Aorta (tissue), 5 donors: ENCODE data around the gene KCNAB2. TPM values are rescaled to one million over a fixed set of nuclear protein-coding genes. Genes with fewer than 3 reads are reported as not detected.

ENCODE experiments used
- ATAC-seq: fragments of 200-7000 bp; cut with Tn5 transposase; one replicate; pipeline ENCODE4 v1.9.1; 2022; ENCODE audit warnings: moderate library complexity; ENCODE audit not compliant: low FRiP score
- DNase-seq, 2 donors: peaks; one replicate each; pipeline ENCODE4 v3.0.0-alpha.2; 2020
- H3K27ac ChIP-seq, 2 donors: one replicate each; pipeline ENCODE4 v1.5.1; 2013; ENCODE audit warnings: low read length in 2 of 2, mild to moderate bottlenecking in 2 of 2, moderate library complexity in 2 of 2, control low read depth in 1 of 2, inconsistent platforms in 1 of 2, low read depth in 1 of 2
- H3K27me3 ChIP-seq, 2 donors: one replicate each; pipeline ENCODE4 v1.6.1; 2013; ENCODE audit warnings: control low read depth in 1 of 2, low read length in 1 of 2, mild to moderate bottlenecking in 1 of 2, moderate library complexity in 1 of 2; ENCODE audit not compliant: insufficient read depth in 2 of 2, control insufficient read depth in 1 of 2
- H3K36me3 ChIP-seq, 2 donors: one replicate each; pipeline ENCODE4 v1.6.1; 2013; ENCODE audit warnings: control low read depth in 1 of 2, low read length in 1 of 2, mild to moderate bottlenecking in 1 of 2; ENCODE audit not compliant: insufficient read depth in 2 of 2, control insufficient read depth in 1 of 2
- H3K4me1 ChIP-seq, 2 donors: one replicate each; pipeline ENCODE4 v1.6.1; 2013; ENCODE audit warnings: low read length in 2 of 2, control low read depth in 1 of 2, mild to moderate bottlenecking in 1 of 2, moderate library complexity in 1 of 2; ENCODE audit not compliant: insufficient read depth in 2 of 2, control insufficient read depth in 1 of 2
- H3K4me3 ChIP-seq, 2 donors: one replicate each; pipeline ENCODE4 v1.5.1; 2013; ENCODE audit warnings: low read length in 2 of 2, control low read depth in 1 of 2, mild to moderate bottlenecking in 1 of 2
- H3K9me3 ChIP-seq: one replicate; pipeline ENCODE4 v1.6.1; 2013; ENCODE audit warnings: mild to moderate bottlenecking, low read length; ENCODE audit not compliant: control insufficient read depth
- WGBS, 2 donors: extraction: QIAGEN DNeasy Blood & Tissue Kit; methylation state at CpG; one replicate each; pipeline ENCODE4 v1.1.7; 2013; 5-methylcytosine and 5-hydroxymethylcytosine counted together
- intact Hi-C, 2 donors: fragments of 100-400 bp; cut with DNase I; formaldehyde crosslinking; loops; one replicate each; pipeline versions ENCODE4 v1.14.2 to v1.15.0; 2022
- polyA plus RNA-seq, 2 donors: library from polyadenylated mRNA; stranded (reverse); fragments of 200-250 nt; gene quantifications; one replicate each; pipeline ENCODE4 v1.2.3, GENCODE V29; 2013
- total RNA-seq, 2 donors: library from RNA; stranded (reverse); fragmentation: NEBNext Ultra II Directional; extraction: Animal tissue kit (Norgen Biotek cat#: 25700); gene quantifications; one replicate each; pipeline ENCODE4 v1.2.1, GENCODE V29; 2021
- donor health status: healthy with polysubstance abuse.
- donor health status: Bipolar disorder and iron deficiency.
- donor health status: DM: no; HTN: no; CAD: no.
- donor health status: DM: no; HTN: no; CAD: no.
- donor health status: DM: yes; HTN: yes; CAD: no.

The KCNAB2 gene
- total and polyA plus RNA-seq, 4 donors: 5.5 to 36.2 (median 11.9) TPM

DNA sequence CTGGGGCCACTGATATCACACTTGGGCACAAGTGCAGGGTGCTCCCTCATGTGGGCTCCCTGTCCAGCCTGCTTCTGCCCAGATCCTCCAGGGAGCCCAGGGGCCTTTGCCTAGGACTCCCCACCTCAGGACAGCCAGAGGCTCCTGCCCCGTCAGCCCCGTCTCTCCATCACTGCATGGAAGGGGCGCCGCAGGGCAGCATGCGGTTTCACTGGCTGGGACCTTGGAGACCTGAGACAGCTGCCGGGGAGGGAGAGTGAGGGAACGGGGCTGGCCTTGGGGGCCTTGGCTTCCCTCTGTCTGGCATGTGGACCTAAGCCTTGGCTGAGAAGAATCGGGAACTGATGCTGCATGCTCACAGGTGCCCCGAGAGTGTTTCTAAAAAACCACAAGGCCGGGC is 46.5 kb downstream of the KCNAB2 start:
- no peaks in the 10 kb centered on the region for H3K36me3 ChIP-seq
- intact Hi-C loops: no loop called here
- H3K4me1 ChIP-seq: no peaks in the 10 kb centered on the region
- DNase-seq (no peak), ATAC-seq (no peak)
- no peak overlapping the region for H3K27ac ChIP-seq
- no peaks in the 10 kb centered on the region for H3K9me3 ChIP-seq
- H3K4me3 ChIP-seq: no peak overlapping the region
- H3K27me3 ChIP-seq: no peaks in the 10 kb centered on the region
- WGBS, 2 donors: 67 to 72% methylated on average over 10 of the region's 10 CpGs

DNA sequence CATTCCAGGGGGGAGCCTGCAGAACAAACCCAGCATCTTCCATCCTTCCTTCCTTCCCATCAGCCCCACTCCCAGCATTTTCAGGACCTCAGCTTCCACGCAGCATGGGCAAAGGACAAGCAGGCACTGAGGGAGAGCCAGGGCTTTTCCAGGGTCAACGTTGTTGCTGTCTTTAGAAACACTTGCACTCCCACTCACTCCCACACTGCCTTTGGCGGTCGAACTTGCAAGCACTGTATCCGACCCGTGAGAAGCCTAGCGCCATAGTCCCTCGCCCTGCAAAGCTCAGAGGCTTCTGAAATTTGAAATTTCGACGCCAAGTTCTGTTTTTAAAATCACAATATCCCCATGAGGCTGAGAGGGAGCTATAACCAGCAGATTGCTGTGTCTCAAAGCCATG is 47.4 kb downstream of the KCNAB2 start:
- 53 to 62% methylated on average over 10 of the region's 10 CpGs for WGBS, 2 donors
- H3K4me3 ChIP-seq: no peak overlapping the region
- intact Hi-C loops: no loop called here

DNA sequence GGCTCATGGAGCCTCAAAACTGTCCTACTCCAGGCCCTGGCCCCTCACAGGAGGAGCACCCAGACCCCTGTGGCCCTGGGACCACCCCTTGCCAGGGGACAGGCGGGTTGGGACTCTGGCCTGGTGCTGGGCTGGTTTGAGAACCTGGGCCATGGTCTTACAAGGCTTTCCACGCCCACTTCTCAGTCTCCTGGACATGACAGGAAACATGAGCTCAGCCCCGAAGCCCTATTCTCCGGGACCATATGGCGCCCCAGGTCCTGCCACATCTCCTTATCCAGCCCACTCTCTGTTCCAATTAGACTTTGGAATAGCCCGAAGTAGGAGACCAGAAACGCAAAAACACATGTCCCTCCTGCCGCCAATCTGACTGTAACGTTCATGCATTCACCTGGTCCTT is 47.9 kb downstream of the KCNAB2 start:
- WGBS, 2 donors: 78 to 79% methylated on average over 9 of the region's 9 CpGs
- Histone ChIP-seq H3K27ac (no peak overlapping the region), H3K4me3 (no peak overlapping the region), H3K27me3 (no peaks in the 10 kb centered on the region), H3K4me1 (no peaks in the 10 kb centered on the region), H3K9me3 (no peaks in the 10 kb centered on the region), H3K36me3 (no peaks in the 10 kb centered on the region)
- ATAC-seq (no peak), DNase-seq (peak; percentile 22 to 26)
- intact Hi-C loops: no loop called here

More for the DNA sequence above, 47.4 kb downstream of the KCNAB2 start:
- DNase-seq (no peak), ATAC-seq (no peak)
- H3K27ac ChIP-seq: no peak overlapping the region
- H3K27me3 ChIP-seq: no peaks in the 10 kb centered on the region
- no peaks in the 10 kb centered on the region for H3K9me3 ChIP-seq
- no peaks in the 10 kb centered on the region for H3K36me3 ChIP-seq
- no peaks in the 10 kb centered on the region for H3K4me1 ChIP-seq

DNA sequence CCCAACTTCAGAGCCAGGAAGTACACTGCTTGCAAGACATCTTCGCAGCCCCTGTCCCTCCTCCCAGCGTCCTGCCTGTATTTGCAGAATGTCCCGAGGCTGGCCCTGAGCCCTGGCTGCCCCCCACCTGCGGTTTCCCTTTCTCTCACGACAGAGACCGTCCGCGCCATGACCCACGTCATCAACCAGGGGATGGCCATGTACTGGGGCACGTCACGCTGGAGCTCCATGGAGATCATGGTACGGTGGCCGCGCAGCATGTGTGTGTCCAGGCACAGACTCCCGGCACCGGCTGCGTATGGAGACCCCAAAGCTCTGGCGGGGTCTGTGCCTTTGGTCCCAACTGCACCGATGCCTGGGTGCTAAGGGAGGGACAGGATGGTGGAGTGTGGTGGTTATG is 48.6 kb downstream of the KCNAB2 start:
- Histone ChIP-seq H3K27me3 (no peaks in the 10 kb centered on the region), H3K36me3 (no peaks in the 10 kb centered on the region), H3K9me3 (no peaks in the 10 kb centered on the region), H3K4me1 (no peaks in the 10 kb centered on the region), H3K4me3 (no peak overlapping the region), H3K27ac (no peak overlapping the region)
- DNase-seq: peak; percentile 34 to 70
- WGBS, 2 donors: 89 to 90% methylated on average over 19 of the region's 19 CpGs
- intact Hi-C loops: no loop called here
- no peak for ATAC-seq

DNA sequence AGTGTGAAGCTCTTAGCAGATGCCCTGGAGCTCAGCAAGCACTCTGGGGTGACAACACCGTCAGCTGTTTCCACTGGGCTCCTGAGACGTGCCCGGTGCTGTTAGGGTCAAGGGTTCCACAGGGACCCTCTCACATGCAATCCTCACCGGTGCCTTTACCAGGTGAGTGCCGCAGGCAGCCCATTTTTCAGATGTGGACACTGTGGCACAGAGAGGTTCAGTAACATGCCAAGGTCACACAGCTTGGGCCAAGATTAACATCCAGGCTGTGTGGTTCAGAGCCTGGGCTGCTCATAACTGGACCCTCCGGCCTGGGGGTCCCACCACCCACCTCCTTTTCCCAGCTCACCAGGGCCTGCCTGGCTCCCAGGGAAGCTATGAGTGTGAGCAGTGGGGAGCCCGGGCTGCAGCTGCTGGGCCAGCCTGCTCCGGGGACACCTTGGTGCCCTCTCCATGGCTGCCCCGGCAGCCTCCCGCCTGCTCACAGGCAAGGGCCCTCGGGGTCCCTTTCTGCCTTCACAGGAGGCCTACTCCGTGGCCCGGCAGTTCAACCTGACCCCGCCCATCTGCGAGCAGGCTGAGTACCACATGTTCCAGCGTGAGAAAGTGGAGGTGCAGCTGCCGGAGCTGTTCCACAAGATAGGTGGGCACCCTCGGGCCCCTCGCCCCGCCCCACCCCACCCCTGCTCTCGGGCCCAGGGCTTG is 49.3 kb downstream of the KCNAB2 start:
- DNase-seq (peak; percentile 33 to 61), ATAC-seq (no peak)
- H3K36me3 ChIP-seq: no peaks in the 10 kb centered on the region
- H3K9me3 ChIP-seq: no peaks in the 10 kb centered on the region
- intact Hi-C loops: no loop called here
- H3K4me1 ChIP-seq: no peaks in the 10 kb centered on the region
- no peaks in the 10 kb centered on the region for H3K27me3 ChIP-seq
- H3K4me3 ChIP-seq: no peak overlapping the region
- WGBS, 2 donors: 85 to 87% methylated on average over 21 of the region's 21 CpGs
- no peak overlapping the region for H3K27ac ChIP-seq

DNA sequence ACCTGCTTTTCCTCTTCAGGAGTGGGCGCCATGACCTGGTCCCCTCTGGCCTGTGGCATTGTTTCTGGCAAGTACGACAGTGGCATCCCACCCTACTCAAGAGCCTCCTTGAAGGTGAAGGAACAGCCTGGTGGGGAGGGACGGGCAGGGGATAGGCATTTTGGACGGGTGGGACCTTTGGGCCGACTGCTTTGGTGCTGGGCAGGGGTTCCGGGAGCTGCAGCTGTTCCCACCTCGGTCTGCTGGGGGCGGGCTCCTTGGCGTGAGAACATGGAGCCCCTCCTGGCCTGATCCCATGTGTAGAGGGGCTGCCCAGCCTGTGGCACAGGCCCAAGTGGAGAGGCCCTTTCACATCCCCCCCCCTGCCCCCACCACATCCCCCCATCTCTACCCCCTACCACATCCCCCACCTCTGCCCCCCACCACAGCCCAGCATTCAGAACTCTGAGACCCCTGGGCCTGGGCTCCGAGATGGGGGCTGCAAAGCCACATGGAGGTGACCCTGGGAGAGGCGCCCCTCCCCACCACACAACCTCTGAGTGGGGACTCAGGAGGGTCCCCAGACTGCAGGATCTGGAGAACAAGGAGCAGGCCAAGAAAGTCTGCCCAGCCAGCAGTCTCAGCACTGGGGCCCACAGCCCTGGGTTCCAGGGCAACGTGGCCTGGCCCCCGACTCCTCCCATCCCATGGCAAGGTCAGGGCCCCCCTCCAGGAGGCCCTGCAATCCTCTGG is 50.0 kb downstream of the KCNAB2 start:
- no peaks in the 10 kb centered on the region for H3K9me3 ChIP-seq
- DNase-seq (peak; percentile 43 to 51), ATAC-seq (no peak)
- no peaks in the 10 kb centered on the region for H3K4me1 ChIP-seq
- no peak overlapping the region for H3K4me3 ChIP-seq
- intact Hi-C loops: no loop called here
- 83 to 85% methylated on average over 13 of the region's 13 CpGs for WGBS, 2 donors
- H3K27me3 ChIP-seq: no peaks in the 10 kb centered on the region
- no peaks in the 10 kb centered on the region for H3K36me3 ChIP-seq
- H3K27ac ChIP-seq: no peak overlapping the region

DNA sequence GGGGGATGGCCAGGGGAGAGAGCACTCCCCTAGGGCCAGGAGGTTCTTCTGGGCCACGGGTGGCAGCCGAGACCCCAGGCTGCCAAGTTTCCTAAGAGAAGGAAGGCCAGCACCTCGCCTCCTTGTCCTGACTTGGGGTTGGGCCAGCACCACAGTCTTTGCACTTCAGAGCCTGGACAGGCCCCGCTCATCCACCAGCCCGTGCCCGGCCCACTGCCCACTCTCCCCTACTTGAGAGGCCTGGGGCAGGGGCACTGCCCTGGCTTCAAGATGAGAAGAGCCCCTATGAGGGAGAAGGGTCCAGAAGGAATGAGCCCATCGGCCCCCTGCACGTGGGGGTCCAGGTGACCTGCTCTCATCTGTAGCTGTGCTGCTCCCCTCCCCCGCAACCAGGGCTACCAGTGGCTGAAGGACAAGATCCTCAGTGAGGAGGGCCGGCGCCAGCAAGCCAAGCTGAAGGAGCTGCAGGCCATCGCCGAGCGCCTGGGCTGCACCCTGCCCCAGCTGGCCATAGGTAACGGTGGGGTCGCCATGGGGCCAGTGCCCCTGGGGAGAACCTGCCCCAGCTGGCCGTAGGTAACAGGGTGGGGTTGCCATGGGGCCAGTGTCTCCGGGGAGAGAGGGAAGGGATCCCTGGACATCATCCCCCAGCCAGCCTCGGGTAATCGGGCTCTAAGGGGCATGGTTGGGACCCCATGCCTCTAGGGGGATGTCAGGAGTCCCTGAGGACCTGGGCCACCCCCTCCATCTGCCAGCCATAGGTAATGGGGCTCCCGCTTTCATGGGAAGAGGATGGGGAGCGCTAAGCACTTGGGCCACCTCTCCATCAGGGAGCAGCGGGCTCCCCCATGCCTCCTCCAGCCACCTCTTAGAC is 50.8 kb downstream of the KCNAB2 start:
- H3K27ac ChIP-seq: no peak overlapping the region
- ATAC-seq (no peak), DNase-seq (peak; percentile 48 to 74)
- no peaks in the 10 kb centered on the region for H3K36me3 ChIP-seq
- H3K27me3 ChIP-seq: no peaks in the 10 kb centered on the region
- H3K9me3 ChIP-seq: no peaks in the 10 kb centered on the region
- intact Hi-C loops: no loop called here
- H3K4me3 ChIP-seq: no peak overlapping the region
- WGBS, 2 donors: 82 to 85% methylated on average over 21 to 23 of the region's 23 CpGs
- H3K4me1 ChIP-seq: no peaks in the 10 kb centered on the region

DNA sequence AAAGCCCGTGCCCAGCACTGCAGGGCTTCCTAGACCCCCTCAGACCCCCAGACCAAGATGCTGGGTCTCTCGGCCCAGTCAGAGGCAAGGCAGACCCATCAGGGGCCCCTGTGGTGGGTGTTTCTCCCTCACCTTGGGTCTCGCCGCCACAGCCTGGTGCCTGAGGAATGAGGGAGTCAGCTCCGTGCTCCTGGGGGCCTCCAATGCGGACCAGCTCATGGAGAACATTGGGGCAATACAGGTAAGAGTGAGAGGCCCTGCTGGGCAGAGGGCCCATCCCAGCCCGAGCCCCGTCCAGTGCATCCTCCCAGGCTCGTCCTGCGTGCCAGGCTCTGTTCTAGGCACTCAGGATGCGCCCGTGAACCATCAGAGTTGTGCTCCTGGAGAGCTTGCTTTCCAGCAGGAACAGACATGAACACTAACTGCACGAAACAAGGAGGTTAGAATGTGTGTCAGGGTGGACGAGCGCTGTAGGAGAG is 51.5 kb downstream of the KCNAB2 start:
- Histone ChIP-seq H3K4me3 (no peak overlapping the region), H3K9me3 (no peaks in the 10 kb centered on the region), H3K36me3 (no peaks in the 10 kb centered on the region), H3K4me1 (no peaks in the 10 kb centered on the region), H3K27me3 (no peaks in the 10 kb centered on the region), H3K27ac (no peak overlapping the region)
- intact Hi-C loops: no loop called here
- 86 to 88% methylated on average over 15 of the region's 15 CpGs for WGBS, 2 donors
- DNase-seq (peak in 1 of 2 donors; percentile 40), ATAC-seq (no peak)
